ENCODE measurements around the gene BCDIN3D.
"Not testable (repeated sequence)": the region's sequence is repeated elsewhere in the genome, so short reads cannot be mapped to it uniquely, and the experiment has no call there.

BCDIN3D gene

GRCh38 chr12:49879065-49879464, 36.2 kb upstream of the BCDIN3D start:
- in situ Hi-C loops (cut with HindIII; ENCODE audit: low pct_ligation_motif_present, low pct_unique_long_range_greater_than_20kb, low sequenced_read_pairs): not testable (repeated sequence)

GRCh38 chr12:49878021-49878420, 35.1 kb upstream of the BCDIN3D start:
- in situ Hi-C loops (cut with HindIII; ENCODE audit: low pct_ligation_motif_present, low pct_unique_long_range_greater_than_20kb, low sequenced_read_pairs): no loop called here
- DNase-seq: no peak

More at GRCh38 chr12:49879065-49879464, 36.2 kb upstream of the BCDIN3D start:
- DNase-seq: not testable (repeated sequence)

- in situ Hi-C loops (cut with HindIII; ENCODE audit: low pct_ligation_motif_present, low pct_unique_long_range_greater_than_20kb, low sequenced_read_pairs): no loop called here
- no peak for DNase-seq
Measured at GRCh38 chr12:49877066-49877465, 34.2 kb upstream of the BCDIN3D start.

- in situ Hi-C loops (cut with HindIII; ENCODE audit: low pct_ligation_motif_present, low pct_unique_long_range_greater_than_20kb, low sequenced_read_pairs): no loop called here
- no peak for DNase-seq
Measured at GRCh38 chr12:49876070-49876469, 33.2 kb upstream of the BCDIN3D start.

GRCh38 chr12:49875115-49875720, 32.3 kb upstream of the BCDIN3D start:
- in situ Hi-C loops (cut with HindIII; ENCODE audit: low pct_ligation_motif_present, low pct_unique_long_range_greater_than_20kb, low sequenced_read_pairs): no loop called here
- no peak for DNase-seq

GRCh38 chr12:49874142-49874897, 31.4 kb upstream of the BCDIN3D start:
- in situ Hi-C loops (cut with HindIII; ENCODE audit: low pct_ligation_motif_present, low pct_unique_long_range_greater_than_20kb, low sequenced_read_pairs): loop anchor here (25.0 kb wide), 1 partner anchor 188 kb away; the partner anchor contains the start of gene ASIC1

DNA sequence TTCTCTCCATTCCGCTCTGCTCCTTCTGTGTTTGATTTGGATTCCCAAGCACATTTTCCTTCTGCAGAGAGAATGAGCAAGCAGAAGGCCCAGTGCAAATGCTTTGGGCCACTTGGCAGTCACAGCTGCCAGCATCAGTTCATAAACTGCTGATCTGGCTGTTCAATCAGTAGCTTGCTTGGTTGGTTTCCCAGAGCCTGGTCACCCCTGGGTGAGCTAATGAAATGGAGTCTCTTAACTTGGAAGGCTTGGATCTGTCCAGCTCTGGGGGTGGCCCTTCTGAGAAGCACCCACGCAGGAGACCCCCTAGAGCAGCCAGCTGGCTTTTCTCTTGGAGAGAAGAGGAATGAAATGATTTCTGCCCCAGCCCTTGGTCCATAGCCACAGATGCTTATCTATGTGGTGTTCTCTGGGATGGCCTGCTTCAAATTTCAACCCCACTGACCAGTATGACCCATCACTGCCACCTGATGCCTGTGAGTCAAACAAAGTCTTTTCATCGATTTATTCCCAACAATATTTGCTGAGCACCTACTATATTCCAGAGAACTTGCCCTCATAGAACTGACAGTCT, 30.5 kb upstream of the BCDIN3D start:
- peak; percentile 59 for DNase-seq
- in situ Hi-C loops (cut with HindIII; ENCODE audit: low pct_ligation_motif_present, low pct_unique_long_range_greater_than_20kb, low sequenced_read_pairs): loop anchor here (25.0 kb wide), 1 partner anchor 189 kb away; the partner anchor contains the start of gene ASIC1

More at GRCh38 chr12:49874142-49874897, 31.4 kb upstream of the BCDIN3D start:
- DNase-seq: no peak

- no peak for DNase-seq
- in situ Hi-C loops (cut with HindIII; ENCODE audit: low pct_ligation_motif_present, low pct_unique_long_range_greater_than_20kb, low sequenced_read_pairs): loop anchor here (25.0 kb wide), 1 partner anchor 190 kb away; the partner anchor contains the start of gene ASIC1
Measured at GRCh38 chr12:49872781-49873181, 29.9 kb upstream of the BCDIN3D start.

GRCh38 chr12:49872381-49872780, 29.5 kb upstream of the BCDIN3D start:
- in situ Hi-C loops (cut with HindIII; ENCODE audit: low pct_ligation_motif_present, low pct_unique_long_range_greater_than_20kb, low sequenced_read_pairs): loop anchor here (25.0 kb wide), 1 partner anchor 190 kb away; the partner anchor contains the start of gene ASIC1
- no peak for DNase-seq

GRCh38 chr12:49871811-49872251, 28.9 kb upstream of the BCDIN3D start:
- DNase-seq: not testable (repeated sequence)

DNA sequence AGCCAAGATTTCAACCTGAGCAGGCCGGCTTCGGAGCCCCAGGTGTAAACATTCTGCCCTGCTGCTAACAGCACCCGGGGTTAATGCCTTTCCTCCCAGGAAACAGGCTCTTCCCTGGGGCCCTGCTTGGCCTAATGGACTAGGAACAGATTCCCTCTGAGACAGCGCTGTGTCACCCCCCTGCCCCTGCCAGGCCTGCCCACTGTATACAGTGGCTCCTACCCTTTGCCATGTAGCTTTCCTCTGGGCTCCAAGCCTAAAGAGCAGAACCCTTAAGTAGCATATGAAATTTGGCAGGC, 28.3 kb upstream of the BCDIN3D start:
- in situ Hi-C loops (cut with HindIII; ENCODE audit: low pct_ligation_motif_present, low pct_unique_long_range_greater_than_20kb, low sequenced_read_pairs): loop anchor here (25.0 kb wide), 1 partner anchor 191 kb away; the partner anchor contains the start of gene ASIC1
- DNase-seq: no peak

More at GRCh38 chr12:49871811-49872251, 28.9 kb upstream of the BCDIN3D start:
- in situ Hi-C loops (cut with HindIII; ENCODE audit: low pct_ligation_motif_present, low pct_unique_long_range_greater_than_20kb, low sequenced_read_pairs): loop anchor here (25.0 kb wide), 1 partner anchor 190 kb away; the partner anchor contains the start of gene ASIC1

GRCh38 chr12:49870501-49871262, 27.8 kb upstream of the BCDIN3D start:
- no peak for DNase-seq
- in situ Hi-C loops (cut with HindIII; ENCODE audit: low pct_ligation_motif_present, low pct_unique_long_range_greater_than_20kb, low sequenced_read_pairs): loop anchor here (25.0 kb wide), 1 partner anchor 192 kb away; the partner anchor contains the start of gene ASIC1

GRCh38 chr12:49869816-49870500, 27.1 kb upstream of the BCDIN3D start:
- in situ Hi-C loops (cut with HindIII; ENCODE audit: low pct_ligation_motif_present, low pct_unique_long_range_greater_than_20kb, low sequenced_read_pairs): loop anchor here (25.0 kb wide), 1 partner anchor 192 kb away; the partner anchor contains the start of gene ASIC1
- DNase-seq: no peak

- in situ Hi-C loops (cut with HindIII; ENCODE audit: low pct_ligation_motif_present, low pct_unique_long_range_greater_than_20kb, low sequenced_read_pairs): loop anchor here (25.0 kb wide), 1 partner anchor 193 kb away; the partner anchor contains the start of gene ASIC1
- DNase-seq: peak; percentile 36
Measured at GRCh38 chr12:49868952-49869815, 26.3 kb upstream of the BCDIN3D start.

GRCh38 chr12:49868449-49868848, 25.5 kb upstream of the BCDIN3D start:
- in situ Hi-C loops (cut with HindIII; ENCODE audit: low pct_ligation_motif_present, low pct_unique_long_range_greater_than_20kb, low sequenced_read_pairs): loop anchor here (25.0 kb wide), 1 partner anchor 194 kb away; the partner anchor contains the start of gene ASIC1

DNA sequence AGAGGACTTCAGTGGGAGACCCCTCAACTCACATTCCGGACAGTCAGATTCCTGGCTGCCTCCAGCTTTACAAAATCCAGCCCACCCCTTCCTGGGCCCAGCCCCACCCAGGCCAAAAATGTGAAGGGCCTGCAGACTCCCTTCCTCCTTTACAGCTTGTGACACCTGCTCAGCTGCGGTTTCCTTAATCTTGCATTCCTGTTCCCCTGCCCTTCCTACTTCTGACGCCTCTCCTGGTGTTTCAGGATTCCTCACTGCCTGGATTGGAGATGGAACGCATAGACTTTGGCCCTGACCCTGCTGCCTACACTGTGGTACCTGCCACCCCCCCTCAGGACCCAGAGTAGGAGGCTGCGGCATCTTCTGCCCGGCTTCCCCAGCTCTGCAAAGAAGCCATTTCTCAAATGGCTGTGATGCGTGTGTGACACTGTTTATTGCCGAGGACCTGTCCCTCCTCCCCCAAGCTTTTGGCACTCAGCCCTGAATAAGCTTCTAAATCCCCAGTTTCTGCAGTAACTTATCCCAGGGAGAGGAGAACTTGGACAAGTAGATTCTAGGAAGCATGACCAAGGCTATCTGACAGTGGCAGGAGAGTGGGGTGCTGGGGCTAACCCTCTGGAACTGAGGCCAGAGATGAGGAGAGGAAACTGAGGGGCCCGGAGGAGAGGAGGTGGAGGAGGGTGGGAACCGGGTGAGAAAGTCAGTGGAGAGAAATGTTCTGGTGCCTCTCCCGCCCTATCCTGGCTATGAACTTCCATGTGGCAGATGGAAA, 24.9 kb upstream of the BCDIN3D start:
- DNase-seq: no peak
- in situ Hi-C loops (cut with HindIII; ENCODE audit: low pct_ligation_motif_present, low pct_unique_long_range_greater_than_20kb, low sequenced_read_pairs): loop anchor here (25.0 kb wide), 1 partner anchor 195 kb away; the partner anchor contains the start of gene ASIC1

More at GRCh38 chr12:49868449-49868848, 25.5 kb upstream of the BCDIN3D start:
- no peak for DNase-seq
